ENCODE measurements around the gene AQR. TPM values are rescaled to one million over a fixed set of nuclear protein-coding genes. Genes with fewer than 3 reads are reported as not detected.

AQR gene
- total RNA-seq, 1 donor from 2014 or later: 19.8 TPM

- no peaks in the 10 kb centered on the region for H3K27me3 ChIP-seq (ENCODE audit: control insufficient read depth in 3 of 3, insufficient read depth in 3 of 3, low read length in 3 of 3)
- H3K9ac ChIP-seq (ENCODE audit: low read depth in 1 of 3, low read length in 3 of 3): no peak overlapping the region
- peaks cover 13 to 39% (median 24%) of the 10 kb centered on the region in 3 donors for H3K36me3 ChIP-seq (ENCODE audit: control insufficient read depth in 3 of 3, insufficient read depth in 3 of 3, low read length in 3 of 3)
- no peak overlapping the region for H3K4me3 ChIP-seq (ENCODE audit: low read length in 3 of 3)
- H3K27ac ChIP-seq (ENCODE audit: low read depth, low read length): no peak overlapping the region
- H3K4me1 ChIP-seq (ENCODE audit: control insufficient read depth in 3 of 3, insufficient read depth in 3 of 3, low read length in 3 of 3): no peaks in the 10 kb centered on the region
- H3K9me3 ChIP-seq (ENCODE audit: control insufficient read depth in 3 of 3, low read length in 3 of 3): no peaks in the 10 kb centered on the region
Measured at GRCh38 chr15:34861214-34861613, 108.3 kb downstream of the AQR start.

- Histone ChIP-seq H3K4me1 (ENCODE audit: control insufficient read depth in 3 of 3, insufficient read depth in 3 of 3, low read length in 3 of 3) (peaks cover 0 to 11% (median 0%) of the 10 kb centered on the region in 3 donors), H3K27ac (ENCODE audit: low read depth, low read length) (no peak overlapping the region), H3K27me3 (ENCODE audit: control insufficient read depth in 3 of 3, insufficient read depth in 3 of 3, low read length in 3 of 3) (no peaks in the 10 kb centered on the region), H3K9ac (ENCODE audit: low read depth in 1 of 3, low read length in 3 of 3) (no peak overlapping the region), H3K4me3 (ENCODE audit: low read length in 3 of 3) (no peak overlapping the region), H3K9me3 (ENCODE audit: control insufficient read depth in 3 of 3, low read length in 3 of 3) (no peaks in the 10 kb centered on the region), H3K36me3 (ENCODE audit: control insufficient read depth in 3 of 3, insufficient read depth in 3 of 3, low read length in 3 of 3) (peaks cover 8 to 18% (median 15%) of the 10 kb centered on the region in 3 donors)
Measured at GRCh38 chr15:34855893-34856292, 113.6 kb downstream of the AQR start.

GRCh38 chr15:34855413-34855812 is 114.1 kb downstream of the AQR start:
- peaks cover 8 to 18% (median 15%) of the 10 kb centered on the region in 3 donors for H3K36me3 ChIP-seq (ENCODE audit: control insufficient read depth in 3 of 3, insufficient read depth in 3 of 3, low read length in 3 of 3)
- H3K27me3 ChIP-seq (ENCODE audit: control insufficient read depth in 3 of 3, insufficient read depth in 3 of 3, low read length in 3 of 3): no peaks in the 10 kb centered on the region
- no peak overlapping the region for H3K9ac ChIP-seq (ENCODE audit: low read depth in 1 of 3, low read length in 3 of 3)
- no peak overlapping the region for H3K27ac ChIP-seq (ENCODE audit: low read depth, low read length)
- H3K9me3 ChIP-seq (ENCODE audit: control insufficient read depth in 3 of 3, low read length in 3 of 3): no peaks in the 10 kb centered on the region
- H3K4me1 ChIP-seq (ENCODE audit: control insufficient read depth in 3 of 3, insufficient read depth in 3 of 3, low read length in 3 of 3): peaks cover 0 to 11% (median 0%) of the 10 kb centered on the region in 3 donors
- H3K4me3 ChIP-seq (ENCODE audit: low read length in 3 of 3): no peak overlapping the region

- peaks cover 0 to 11% (median 0%) of the 10 kb centered on the region in 3 donors for H3K4me1 ChIP-seq (ENCODE audit: control insufficient read depth in 3 of 3, insufficient read depth in 3 of 3, low read length in 3 of 3)
- H3K27ac ChIP-seq (ENCODE audit: low read depth, low read length): no peak overlapping the region
- no peaks in the 10 kb centered on the region for H3K9me3 ChIP-seq (ENCODE audit: control insufficient read depth in 3 of 3, low read length in 3 of 3)
Measured at GRCh38 chr15:34854232-34854631, 115.3 kb downstream of the AQR start.

GRCh38 chr15:34853001-34853758 is 116.4 kb downstream of the AQR start:
- Histone ChIP-seq H3K9me3 (ENCODE audit: control insufficient read depth in 3 of 3, low read length in 3 of 3) (no peaks in the 10 kb centered on the region), H3K9ac (ENCODE audit: low read depth in 1 of 3, low read length in 3 of 3) (no peak overlapping the region), H3K27me3 (ENCODE audit: control insufficient read depth in 3 of 3, insufficient read depth in 3 of 3, low read length in 3 of 3) (no peaks in the 10 kb centered on the region), H3K36me3 (ENCODE audit: control insufficient read depth in 3 of 3, insufficient read depth in 3 of 3, low read length in 3 of 3) (peaks cover 4 to 12% (median 6%) of the 10 kb centered on the region in 3 donors), H3K4me1 (ENCODE audit: control insufficient read depth in 3 of 3, insufficient read depth in 3 of 3, low read length in 3 of 3) (peaks cover 0 to 11% (median 0%) of the 10 kb centered on the region in 3 donors), H3K4me3 (ENCODE audit: low read length in 3 of 3) (no peak overlapping the region), H3K27ac (ENCODE audit: low read depth, low read length) (no peak overlapping the region)

More at GRCh38 chr15:34854232-34854631, 115.3 kb downstream of the AQR start:
- no peak overlapping the region for H3K4me3 ChIP-seq (ENCODE audit: low read length in 3 of 3)
- peaks cover 8 to 12% (median 11%) of the 10 kb centered on the region in 3 donors for H3K36me3 ChIP-seq (ENCODE audit: control insufficient read depth in 3 of 3, insufficient read depth in 3 of 3, low read length in 3 of 3)
- no peak overlapping the region for H3K9ac ChIP-seq (ENCODE audit: low read depth in 1 of 3, low read length in 3 of 3)
- no peaks in the 10 kb centered on the region for H3K27me3 ChIP-seq (ENCODE audit: control insufficient read depth in 3 of 3, insufficient read depth in 3 of 3, low read length in 3 of 3)

GRCh38 chr15:34851751-34852150 is 117.8 kb downstream of the AQR start:
- H3K27me3 ChIP-seq (ENCODE audit: control insufficient read depth in 3 of 3, insufficient read depth in 3 of 3, low read length in 3 of 3): no peaks in the 10 kb centered on the region
- H3K4me3 ChIP-seq (ENCODE audit: low read length in 3 of 3): no peak overlapping the region
- H3K9me3 ChIP-seq (ENCODE audit: control insufficient read depth in 3 of 3, low read length in 3 of 3): no peaks in the 10 kb centered on the region
- no peak overlapping the region for H3K9ac ChIP-seq (ENCODE audit: low read depth in 1 of 3, low read length in 3 of 3)
- peaks cover 0 to 11% (median 0%) of the 10 kb centered on the region in 3 donors for H3K4me1 ChIP-seq (ENCODE audit: control insufficient read depth in 3 of 3, insufficient read depth in 3 of 3, low read length in 3 of 3)
- H3K27ac ChIP-seq (ENCODE audit: low read depth, low read length): no peak overlapping the region
- peaks cover 2 to 7% (median 3%) of the 10 kb centered on the region in 3 donors for H3K36me3 ChIP-seq (ENCODE audit: control insufficient read depth in 3 of 3, insufficient read depth in 3 of 3, low read length in 3 of 3)

- H3K9ac ChIP-seq (ENCODE audit: low read depth in 1 of 3, low read length in 3 of 3): no peak overlapping the region
- H3K27ac ChIP-seq (ENCODE audit: low read depth, low read length): no peak overlapping the region
- peaks cover 0 to 3% (median 0%) of the 10 kb centered on the region in 3 donors for H3K36me3 ChIP-seq (ENCODE audit: control insufficient read depth in 3 of 3, insufficient read depth in 3 of 3, low read length in 3 of 3)
- no peaks in the 10 kb centered on the region for H3K27me3 ChIP-seq (ENCODE audit: control insufficient read depth in 3 of 3, insufficient read depth in 3 of 3, low read length in 3 of 3)
- H3K4me1 ChIP-seq (ENCODE audit: control insufficient read depth in 3 of 3, insufficient read depth in 3 of 3, low read length in 3 of 3): peaks cover 0 to 11% (median 0%) of the 10 kb centered on the region in 3 donors
- H3K9me3 ChIP-seq (ENCODE audit: control insufficient read depth in 3 of 3, low read length in 3 of 3): no peaks in the 10 kb centered on the region
- H3K4me3 ChIP-seq (ENCODE audit: low read length in 3 of 3): no peak overlapping the region
Measured at GRCh38 chr15:34851007-34851406, 118.5 kb downstream of the AQR start.

GRCh38 chr15:34850121-34850520 is 119.4 kb downstream of the AQR start:
- no peak overlapping the region for H3K4me3 ChIP-seq (ENCODE audit: low read length in 3 of 3)
- H3K4me1 ChIP-seq (ENCODE audit: control insufficient read depth in 3 of 3, insufficient read depth in 3 of 3, low read length in 3 of 3): peaks cover 0 to 2% (median 0%) of the 10 kb centered on the region in 3 donors
- H3K9ac ChIP-seq (ENCODE audit: low read depth in 1 of 3, low read length in 3 of 3): no peak overlapping the region
- no peaks in the 10 kb centered on the region for H3K27me3 ChIP-seq (ENCODE audit: control insufficient read depth in 3 of 3, insufficient read depth in 3 of 3, low read length in 3 of 3)
- no peak overlapping the region for H3K27ac ChIP-seq (ENCODE audit: low read depth, low read length)
- no peaks in the 10 kb centered on the region for H3K36me3 ChIP-seq (ENCODE audit: control insufficient read depth in 3 of 3, insufficient read depth in 3 of 3, low read length in 3 of 3)
- no peaks in the 10 kb centered on the region for H3K9me3 ChIP-seq (ENCODE audit: control insufficient read depth in 3 of 3, low read length in 3 of 3)

GRCh38 chr15:34849364-34849959 is 120.1 kb downstream of the AQR start:
- no peaks in the 10 kb centered on the region for H3K27me3 ChIP-seq (ENCODE audit: control insufficient read depth in 3 of 3, insufficient read depth in 3 of 3, low read length in 3 of 3)
- no peak overlapping the region for H3K9ac ChIP-seq (ENCODE audit: low read depth in 1 of 3, low read length in 3 of 3)
- H3K4me3 ChIP-seq (ENCODE audit: low read length in 3 of 3): no peak overlapping the region
- H3K4me1 ChIP-seq (ENCODE audit: control insufficient read depth in 3 of 3, insufficient read depth in 3 of 3, low read length in 3 of 3): no peaks in the 10 kb centered on the region
- H3K27ac ChIP-seq (ENCODE audit: low read depth, low read length): no peak overlapping the region
- H3K9me3 ChIP-seq (ENCODE audit: control insufficient read depth in 3 of 3, low read length in 3 of 3): no peaks in the 10 kb centered on the region
- H3K36me3 ChIP-seq (ENCODE audit: control insufficient read depth in 3 of 3, insufficient read depth in 3 of 3, low read length in 3 of 3): no peaks in the 10 kb centered on the region

GRCh38 chr15:34847598-34847997 is 121.9 kb downstream of the AQR start:
- Histone ChIP-seq H3K9me3 (ENCODE audit: control insufficient read depth in 3 of 3, low read length in 3 of 3) (no peaks in the 10 kb centered on the region), H3K4me3 (ENCODE audit: low read length in 3 of 3) (no peak overlapping the region), H3K9ac (ENCODE audit: low read depth in 1 of 3, low read length in 3 of 3) (no peak overlapping the region), H3K4me1 (ENCODE audit: control insufficient read depth in 3 of 3, insufficient read depth in 3 of 3, low read length in 3 of 3) (no peaks in the 10 kb centered on the region), H3K27ac (ENCODE audit: low read depth, low read length) (no peak overlapping the region), H3K36me3 (ENCODE audit: control insufficient read depth in 3 of 3, insufficient read depth in 3 of 3, low read length in 3 of 3) (no peaks in the 10 kb centered on the region), H3K27me3 (ENCODE audit: control insufficient read depth in 3 of 3, insufficient read depth in 3 of 3, low read length in 3 of 3) (no peaks in the 10 kb centered on the region)

Measured in skeletal muscle tissue (tissue), 4 donors.